Measurements from ENCODE around the gene LRRC7.

DNA sequence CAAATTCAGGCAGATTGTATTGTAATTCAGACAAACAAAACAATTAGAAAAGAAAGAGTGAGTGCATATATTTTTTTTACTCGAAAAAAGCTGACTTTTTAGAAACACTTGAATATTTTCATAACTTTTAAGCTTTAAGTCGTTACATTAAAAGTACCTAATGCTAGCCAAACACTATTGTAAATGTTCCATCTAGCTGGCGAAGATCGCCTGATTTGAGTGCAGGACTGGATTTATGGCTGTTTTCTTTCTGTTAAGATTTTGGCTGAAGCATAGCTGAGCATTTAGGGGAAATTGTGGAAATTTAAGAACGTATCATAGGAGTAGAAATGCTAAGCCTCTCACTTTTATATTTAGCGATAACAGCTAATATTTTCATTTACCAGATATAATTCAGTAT is 24.6 kb downstream of the LRRC7 start:
- TF ChIP-seq POLR2AphosphoS5 (IDR thresholded peaks at IDR 0.05) (no peak), POLR2A (IDR thresholded peaks at IDR 0.05) (no peak)
- TF ChIP-seq, protein P1, sequence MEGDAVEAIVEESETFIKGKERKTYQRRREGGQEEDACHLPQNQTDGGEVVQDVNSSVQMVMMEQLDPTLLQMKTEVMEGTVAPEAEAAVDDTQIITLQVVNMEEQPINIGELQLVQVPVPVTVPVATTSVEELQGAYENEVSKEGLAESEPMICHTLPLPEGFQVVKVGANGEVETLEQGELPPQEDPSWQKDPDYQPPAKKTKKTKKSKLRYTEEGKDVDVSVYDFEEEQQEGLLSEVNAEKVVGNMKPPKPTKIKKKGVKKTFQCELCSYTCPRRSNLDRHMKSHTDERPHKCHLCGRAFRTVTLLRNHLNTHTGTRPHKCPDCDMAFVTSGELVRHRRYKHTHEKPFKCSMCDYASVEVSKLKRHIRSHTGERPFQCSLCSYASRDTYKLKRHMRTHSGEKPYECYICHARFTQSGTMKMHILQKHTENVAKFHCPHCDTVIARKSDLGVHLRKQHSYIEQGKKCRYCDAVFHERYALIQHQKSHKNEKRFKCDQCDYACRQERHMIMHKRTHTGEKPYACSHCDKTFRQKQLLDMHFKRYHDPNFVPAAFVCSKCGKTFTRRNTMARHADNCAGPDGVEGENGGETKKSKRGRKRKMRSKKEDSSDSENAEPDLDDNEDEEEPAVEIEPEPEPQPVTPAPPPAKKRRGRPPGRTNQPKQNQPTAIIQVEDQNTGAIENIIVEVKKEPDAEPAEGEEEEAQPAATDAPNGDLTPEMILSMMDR (IDR thresholded peaks at IDR 0.05): no peak

All from prostate gland (tissue), 2 donors.